ENCODE data around the gene ADGRG3. TPM values are rescaled to one million over a fixed set of nuclear protein-coding genes. Genes with fewer than 3 reads are reported as not detected.
"Not testable (repeated sequence)": the region's sequence is repeated elsewhere in the genome, so short reads cannot be mapped to it uniquely, and the experiment has no call there.

The ADGRG3 gene
- total RNA-seq, 1 experiment from 2014 or later = not detected

GRCh38 chr16:57661936-57662906 is 5.9 kb upstream of the ADGRG3 start:
- no peak for DNase-seq (ENCODE audit: low spot score)

- no peak for DNase-seq (ENCODE audit: low spot score)
Measured at GRCh38 chr16:57663436-57663835, 4.7 kb upstream of the ADGRG3 start.

GRCh38 chr16:57663917-57664661 is 4.0 kb upstream of the ADGRG3 start:
- no peak for DNase-seq (ENCODE audit: low spot score)

- no peak for DNase-seq (ENCODE audit: low spot score)
Measured at GRCh38 chr16:57664662-57665025, 3.5 kb upstream of the ADGRG3 start.

GRCh38 chr16:57665541-57665940 is 2.6 kb upstream of the ADGRG3 start:
- DNase-seq (ENCODE audit: low spot score) = no peak

GRCh38 chr16:57666353-57667047 is 1.6 kb upstream of the ADGRG3 start:
- DNase-seq (ENCODE audit: low spot score) = no peak

GRCh38 chr16:57667048-57667525 is 1.0 kb upstream of the ADGRG3 start:
- DNase-seq (ENCODE audit: low spot score) = no peak

GRCh38 chr16:57667526-57668262 is 412 bp upstream of the ADGRG3 start:
- DNase-seq (ENCODE audit: low spot score) = peak; percentile 42

- no peak for DNase-seq (ENCODE audit: low spot score)
Measured at GRCh38 chr16:57668630-57669475, 747 bp downstream of the ADGRG3 start.

- no peak for DNase-seq (ENCODE audit: low spot score)
Measured at GRCh38 chr16:57669476-57670162, 1.5 kb downstream of the ADGRG3 start.

GRCh38 chr16:57670196-57670595 is 2.1 kb downstream of the ADGRG3 start:
- DNase-seq (ENCODE audit: low spot score) = no peak

GRCh38 chr16:57671451-57671850 is 3.3 kb downstream of the ADGRG3 start:
- DNase-seq (ENCODE audit: low spot score) = not testable (repeated sequence)

GRCh38 chr16:57672416-57672815 is 4.3 kb downstream of the ADGRG3 start:
- DNase-seq (ENCODE audit: low spot score) = no peak

- DNase-seq (ENCODE audit: low spot score) = no peak
Measured at GRCh38 chr16:57672824-57673223, 4.7 kb downstream of the ADGRG3 start.

- DNase-seq (ENCODE audit: low spot score) = no peak
Measured at GRCh38 chr16:57675741-57676551, 7.8 kb downstream of the ADGRG3 start.

- no peak for DNase-seq (ENCODE audit: low spot score)
Measured at GRCh38 chr16:57676553-57677085, 8.5 kb downstream of the ADGRG3 start.

- DNase-seq (ENCODE audit: low spot score) = peak; percentile 33
Measured at GRCh38 chr16:57677622-57678369, 9.7 kb downstream of the ADGRG3 start.

GRCh38 chr16:57679016-57679415 is 10.9 kb downstream of the ADGRG3 start:
- DNase-seq (ENCODE audit: low spot score) = no peak

Measured in H4 (cell line).